SK-N-MC (cell line): ENCODE measurements around the gene BABAM2.

ENCODE experiments used
- EZH2 ChIP-seq: fragments of 200-600 bp; sonication (generic); IDR thresholded peaks from one replicate; pipeline ENCODE4 v1.6.1; 2017; ENCODE audit warnings: antibody characterized with exemption
- POLR2AphosphoS5 ChIP-seq: IDR thresholded peaks from 2 replicates; pipeline ENCODE4 v1.6.1; 2012; ENCODE audit warnings: mild to moderate bottlenecking, low read depth, low read length, borderline replicate concordance

DNA sequence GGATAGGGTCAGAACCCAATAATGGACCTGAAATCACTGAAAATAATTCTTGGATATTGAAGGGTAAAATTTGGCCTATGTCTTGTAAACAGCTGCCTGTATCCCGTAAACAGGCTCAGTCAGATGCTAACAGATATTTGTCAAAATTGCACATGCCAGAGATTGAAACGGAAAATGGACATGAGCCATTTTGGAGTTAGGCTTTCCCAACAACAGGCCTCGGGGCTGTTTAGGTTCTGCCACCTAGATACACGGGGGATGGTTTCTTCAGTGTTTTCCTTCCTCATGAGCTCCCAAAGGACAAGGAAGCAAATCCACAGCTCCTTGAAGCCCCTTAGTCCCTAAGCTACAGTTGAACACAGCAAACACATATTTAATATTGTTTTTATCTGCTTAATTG is 297.9 kb downstream of the BABAM2 start:
- TF ChIP-seq EZH2 = no peak
- no peak for TF ChIP-seq POLR2AphosphoS5
